SK-N-MC (cell line): ENCODE measurements around the gene CFAP410.

Experiments
- EZH2 ChIP-seq: fragments of 200-600 bp; sonication (generic); IDR thresholded peaks from one replicate; pipeline ENCODE4 v1.6.1; 2017; ENCODE audit warnings: antibody characterized with exemption
- FOXP2 ChIP-seq: optimal IDR thresholded peaks from 2 replicates; pipeline ENCODE3; 2011; ENCODE audit warnings: mild to moderate bottlenecking, moderate library complexity; ENCODE audit not compliant: insufficient read depth; ENCODE audit errors: extremely low read length, control extremely low read depth
- POLR2AphosphoS5 ChIP-seq: IDR thresholded peaks from 2 replicates; pipeline ENCODE4 v1.6.1; 2012; ENCODE audit warnings: mild to moderate bottlenecking, low read depth, low read length, borderline replicate concordance

DNA sequence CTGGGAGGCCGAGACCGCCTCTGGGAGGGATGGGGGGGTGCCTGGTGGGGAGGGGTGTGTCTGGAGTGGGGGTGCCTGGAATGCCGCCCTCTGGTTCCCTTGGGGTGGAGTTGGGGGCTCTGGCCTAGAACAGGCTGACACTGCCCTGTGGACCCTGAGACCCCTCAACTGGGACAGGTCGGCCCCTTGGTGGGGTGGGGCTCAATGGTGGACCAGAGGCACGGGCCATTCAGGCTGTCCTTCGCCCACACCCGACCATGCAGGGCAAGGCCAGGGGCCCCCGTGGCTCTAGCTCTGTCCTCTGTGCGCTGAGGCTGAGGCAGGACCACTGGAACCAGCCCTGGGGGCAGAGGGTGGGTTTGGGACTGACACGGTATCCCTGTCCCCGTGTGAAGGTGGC is 24.6 kb downstream of the CFAP410 start:
- TF ChIP-seq EZH2 (no peak), POLR2AphosphoS5 (no peak), FOXP2 (no peak)
